ENCODE data around the gene KLF16. TPM values are rescaled to one million over a fixed set of nuclear protein-coding genes. Genes with fewer than 3 reads are reported as not detected.

Gene KLF16
- total RNA-seq, 2 experiments from 2014 or later = 21.5 to 21.8 TPM

GRCh38 chr19:1854039-1854541 lies 9.3 kb downstream of the KLF16 start:
- no peak for ATAC-seq (ENCODE audit: low read depth)
- no peak overlapping the region for H3K27ac Mint-ChIP-seq
- peaks cover 26% of the 10 kb centered on the region for H3K4me1 Mint-ChIP-seq

GRCh38 chr19:1853295-1854038 lies 9.9 kb downstream of the KLF16 start:
- H3K27ac Mint-ChIP-seq = peak overlapping the region; percentile 96
- no peaks in the 10 kb centered on the region for H3K36me3 Mint-ChIP-seq
- H3K9me3 Mint-ChIP-seq = no peaks in the 10 kb centered on the region
- H3K27me3 Mint-ChIP-seq = no peaks in the 10 kb centered on the region
- DNase-seq = peak; percentile 95
- peak overlapping the region; percentile 72 for H3K4me3 Mint-ChIP-seq
- H3K4me1 Mint-ChIP-seq = peaks cover 28% of the 10 kb centered on the region
- ATAC-seq (ENCODE audit: low read depth) = peak; percentile 21
- POLR2A ChIA-PET = interaction anchor here (0.6 to 2.7 kb wide), 4 partner anchors 22 to 601 kb away, joined by 3 to 11 read pairs (median 3); no protein-coding TSS in a partner anchor

More at GRCh38 chr19:1854039-1854541, 9.3 kb downstream of the KLF16 start:
- H3K9me3 Mint-ChIP-seq = no peaks in the 10 kb centered on the region
- no peak overlapping the region for H3K4me3 Mint-ChIP-seq
- no peaks in the 10 kb centered on the region for H3K36me3 Mint-ChIP-seq
- H3K27me3 Mint-ChIP-seq = no peaks in the 10 kb centered on the region
- POLR2A ChIA-PET = interaction anchor here (0.6 to 2.7 kb wide), 3 partner anchors 22 to 474 kb away, joined by 3 to 11 read pairs (median 10); no protein-coding TSS in a partner anchor
- no peak for DNase-seq

- DNase-seq (no peak), ATAC-seq (ENCODE audit: low read depth) (no peak)
- no peaks in the 10 kb centered on the region for H3K36me3 Mint-ChIP-seq
- peak overlapping the region; percentile 96 for H3K27ac Mint-ChIP-seq
- peak overlapping the region; percentile 30 for H3K4me3 Mint-ChIP-seq
- H3K4me1 Mint-ChIP-seq = peaks cover 28% of the 10 kb centered on the region
- POLR2A ChIA-PET = interaction anchor here (0.6 kb wide), 1 partner anchor 80 kb away, joined by 3 read pairs; no protein-coding TSS in a partner anchor
- no peaks in the 10 kb centered on the region for H3K9me3 Mint-ChIP-seq
- H3K27me3 Mint-ChIP-seq = no peaks in the 10 kb centered on the region
These were observed 10.7 kb downstream of the KLF16 start for GRCh38 chr19:1852581-1853128.

GRCh38 chr19:1851654-1852580 lies 11.5 kb downstream of the KLF16 start:
- Mint-ChIP-seq H3K27me3 (no peaks in the 10 kb centered on the region), H3K9me3 (no peaks in the 10 kb centered on the region), H3K4me1 (peaks cover 35% of the 10 kb centered on the region), H3K36me3 (peaks cover 2% of the 10 kb centered on the region), H3K27ac (no peak overlapping the region), H3K4me3 (peak overlapping the region; percentile 30)
- ATAC-seq (ENCODE audit: low read depth) (no peak), DNase-seq (peak; percentile 69)
- POLR2A ChIA-PET = no interaction called here

- peaks cover 2% of the 10 kb centered on the region for H3K36me3 Mint-ChIP-seq
- H3K9me3 Mint-ChIP-seq = no peaks in the 10 kb centered on the region
- ATAC-seq (ENCODE audit: low read depth) (no peak), DNase-seq (no peak)
- H3K4me3 Mint-ChIP-seq = peak overlapping the region; percentile 39
- H3K27me3 Mint-ChIP-seq = no peaks in the 10 kb centered on the region
- peak overlapping the region; percentile 65 for H3K27ac Mint-ChIP-seq
- POLR2A ChIA-PET = no interaction called here
- peaks cover 38% of the 10 kb centered on the region for H3K4me1 Mint-ChIP-seq
These were observed 12.3 kb downstream of the KLF16 start for GRCh38 chr19:1850809-1851653.

GRCh38 chr19:1849886-1850398 lies 13.4 kb downstream of the KLF16 start:
- H3K4me3 Mint-ChIP-seq = peak overlapping the region; percentile 27
- no peak for DNase-seq
- POLR2A ChIA-PET = no interaction called here
- H3K9me3 Mint-ChIP-seq = no peaks in the 10 kb centered on the region
- peaks cover 37% of the 10 kb centered on the region for H3K4me1 Mint-ChIP-seq
- H3K27ac Mint-ChIP-seq = peak overlapping the region; percentile 39
- ATAC-seq (ENCODE audit: low read depth) = no peak
- H3K27me3 Mint-ChIP-seq = no peaks in the 10 kb centered on the region
- peaks cover 2% of the 10 kb centered on the region for H3K36me3 Mint-ChIP-seq

GRCh38 chr19:1849132-1849474 lies 14.3 kb downstream of the KLF16 start:
- ATAC-seq (ENCODE audit: low read depth) = no peak
- peak overlapping the region; percentile 69 for H3K4me3 Mint-ChIP-seq
- H3K9me3 Mint-ChIP-seq = no peaks in the 10 kb centered on the region
- H3K36me3 Mint-ChIP-seq = peaks cover 3% of the 10 kb centered on the region
- peaks cover 34% of the 10 kb centered on the region for H3K4me1 Mint-ChIP-seq
- peak overlapping the region; percentile 70 for H3K27ac Mint-ChIP-seq
- no peak for DNase-seq
- POLR2A ChIA-PET = no interaction called here
- no peaks in the 10 kb centered on the region for H3K27me3 Mint-ChIP-seq

GRCh38 chr19:1848399-1849131 lies 14.8 kb downstream of the KLF16 start, which contains the start of gene REXO1:
Gene REXO1, minus strand, starts transcription at chr19:1848483. Its CDS starts 125 bp downstream, at chr19:1848358.
- ATAC-seq (ENCODE audit: low read depth) (peak; percentile 75), DNase-seq (peak; percentile 98)
- Mint-ChIP-seq H3K36me3 (peaks cover 3% of the 10 kb centered on the region), H3K4me1 (peaks cover 34% of the 10 kb centered on the region), H3K27me3 (no peaks in the 10 kb centered on the region), H3K27ac (peak within 1 kb of the TSS; percentile 93), H3K4me3 (peak within 1 kb of the TSS; percentile 91), H3K9me3 (no peaks in the 10 kb centered on the region)
- POLR2A ChIA-PET = no interaction called here

GRCh38 chr19:1847684-1848398 lies 15.5 kb downstream of the KLF16 start:
- peaks cover 3% of the 10 kb centered on the region for H3K36me3 Mint-ChIP-seq
- H3K27me3 Mint-ChIP-seq = no peaks in the 10 kb centered on the region
- peak overlapping the region; percentile 93 for H3K27ac Mint-ChIP-seq
- peak; percentile 52 for DNase-seq
- POLR2A ChIA-PET = interaction anchor here (0.7 to 1.2 kb wide), 2 partner anchors 8 to 10 kb away, joined by 3 to 5 read pairs; no protein-coding TSS in a partner anchor
- H3K9me3 Mint-ChIP-seq = no peaks in the 10 kb centered on the region
- H3K4me1 Mint-ChIP-seq = peaks cover 28% of the 10 kb centered on the region
- H3K4me3 Mint-ChIP-seq = peak overlapping the region; percentile 91
- peak; percentile 46 for ATAC-seq (ENCODE audit: low read depth)

GRCh38 chr19:1847348-1847683 lies 16.1 kb downstream of the KLF16 start:
- Mint-ChIP-seq H3K9me3 (no peaks in the 10 kb centered on the region), H3K27me3 (no peaks in the 10 kb centered on the region), H3K27ac (peak overlapping the region; percentile 93), H3K4me1 (peaks cover 28% of the 10 kb centered on the region), H3K36me3 (peaks cover 3% of the 10 kb centered on the region), H3K4me3 (peak overlapping the region; percentile 91)
- DNase-seq (no peak), ATAC-seq (ENCODE audit: low read depth) (no peak)
- POLR2A ChIA-PET = interaction anchor here (0.7 to 1.2 kb wide), 2 partner anchors 8 to 10 kb away, joined by 3 to 5 read pairs; no protein-coding TSS in a partner anchor

GRCh38 chr19:1846517-1847204 lies 16.7 kb downstream of the KLF16 start:
- POLR2A ChIA-PET = interaction anchor here (0.7 to 1.2 kb wide), 3 partner anchors 9 kb away, joined by 3 to 5 read pairs (median 5); no protein-coding TSS in a partner anchor
- Mint-ChIP-seq H3K27me3 (no peaks in the 10 kb centered on the region), H3K4me1 (peaks cover 28% of the 10 kb centered on the region), H3K9me3 (no peaks in the 10 kb centered on the region), H3K36me3 (peaks cover 3% of the 10 kb centered on the region), H3K4me3 (peak overlapping the region; percentile 91), H3K27ac (peak overlapping the region; percentile 93)
- no peak for DNase-seq
- ATAC-seq (ENCODE audit: low read depth) = no peak

All from activated naive CD8-positive, alpha-beta T cell treated with anti-CD3 and anti-CD28 coated beads, Interleukin-2, amount 10 ng/mL, durations not matched to agents 7 days and 5 days (primary cell).